GM23248 (cell line): ENCODE measurements around the gene ZNF195.

Experiments used
- EZH2 ChIP-seq: fragments of 200-600 bp; sonication (generic); IDR thresholded peaks from 2 replicates; pipeline ENCODE4 v1.6.1; 2018; ENCODE audit warnings: antibody characterized with exemption, mild to moderate bottlenecking; ENCODE audit not compliant: insufficient read depth, poor library complexity, severe bottlenecking
- EZH2phosphoT487 ChIP-seq: fragments of 200-600 bp; sonication (generic); IDR thresholded peaks from 2 replicates; pipeline ENCODE4 v1.6.1; 2018; ENCODE audit warnings: antibody characterized with exemption, moderate library complexity, mild to moderate bottlenecking, low read depth; ENCODE audit not compliant: insufficient read depth

DNA sequence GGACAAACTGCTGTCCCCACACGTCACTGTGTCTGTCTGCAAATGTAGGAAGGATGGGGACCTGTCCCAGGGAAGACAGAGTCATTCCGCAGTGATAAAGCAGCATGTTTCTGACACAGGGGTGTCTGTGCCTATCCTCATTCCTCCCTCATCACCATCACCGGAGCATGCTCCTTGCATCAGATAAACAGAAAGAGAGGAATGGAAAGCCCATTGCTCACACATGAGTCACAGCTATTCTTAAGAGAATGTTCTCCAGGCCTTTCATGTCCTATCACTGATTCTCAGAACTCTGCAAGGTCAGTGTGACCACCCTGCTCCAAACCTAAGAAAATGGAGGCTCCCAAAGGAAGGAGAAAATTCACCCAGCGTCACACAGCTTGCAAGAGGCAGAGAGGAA lies 38.9 kb downstream of the ZNF195 start:
- TF ChIP-seq EZH2 (no peak), EZH2phosphoT487 (no peak)
